ENCODE measurements around the gene HOXC12. TPM values are rescaled to one million over a fixed set of nuclear protein-coding genes. Genes with fewer than 3 reads are reported as not detected.

The HOXC12 gene
- total RNA-seq, 1 donor from 2014 or later: not detected

GRCh38 chr12:53944209-53944608 lies 10.5 kb upstream of the HOXC12 start:
- Mint-ChIP-seq H3K9me3 (no peaks in the 10 kb centered on the region), H3K27ac (ENCODE audit: unreplicated experiment) (no peak overlapping the region), H3K27me3 (ENCODE audit: low read depth) (peaks cover 99% of the 10 kb centered on the region), H3K4me1 (no peaks in the 10 kb centered on the region), H3K36me3 (ENCODE audit: low read depth) (peaks cover 4% of the 10 kb centered on the region), H3K4me3 (no peak overlapping the region)
- TF ChIP-seq CTCF (conservative IDR thresholded peaks at IDR 0.05): no peak
- DNase-seq (ENCODE audit: low read depth, low spot score): no peak

DNA sequence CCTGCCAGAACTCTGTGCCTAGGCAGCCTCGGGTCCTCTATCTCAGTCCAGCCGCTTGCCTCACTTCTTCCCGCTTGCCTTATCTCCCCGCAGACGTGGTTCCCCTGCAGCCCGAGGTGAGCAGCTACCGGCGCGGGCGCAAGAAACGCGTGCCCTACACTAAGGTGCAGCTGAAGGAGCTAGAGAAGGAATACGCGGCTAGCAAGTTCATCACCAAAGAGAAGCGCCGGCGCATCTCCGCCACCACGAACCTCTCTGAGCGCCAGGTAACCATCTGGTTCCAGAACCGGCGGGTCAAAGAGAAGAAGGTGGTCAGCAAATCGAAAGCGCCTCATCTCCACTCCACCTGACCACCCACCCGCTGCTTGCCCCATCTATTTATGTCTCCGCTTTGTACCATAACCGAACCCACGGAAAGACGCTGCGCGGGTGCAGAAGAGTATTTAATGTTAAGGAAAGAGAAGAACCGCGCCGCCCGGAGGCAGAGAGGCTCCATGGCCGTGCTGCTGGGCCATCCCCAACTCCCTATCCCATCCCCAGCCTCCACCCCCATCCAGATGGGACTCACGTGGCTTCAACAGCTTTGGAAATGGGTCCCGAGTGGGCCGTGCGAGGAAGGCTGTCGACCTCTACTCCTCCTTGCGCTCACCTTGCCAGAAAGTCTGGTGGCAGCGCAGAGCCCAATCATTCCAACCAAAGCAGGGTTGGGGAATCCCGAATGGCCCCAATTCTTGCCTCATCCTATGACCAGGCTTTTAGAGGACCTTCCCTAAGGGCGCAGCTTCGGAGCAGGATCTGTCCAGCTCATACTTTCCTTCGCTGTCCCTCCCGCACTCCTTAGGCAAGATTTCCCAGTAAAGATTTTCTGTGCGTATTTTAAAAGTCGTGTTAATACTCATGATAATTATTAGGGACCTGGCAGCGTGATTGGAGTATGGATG lies 9.5 kb upstream of the HOXC12 start:
- Mint-ChIP-seq H3K9me3 (no peaks in the 10 kb centered on the region), H3K27ac (ENCODE audit: unreplicated experiment) (no peak overlapping the region)

GRCh38 chr12:53947743-53948142 lies 7.0 kb upstream of the HOXC12 start:
- DNase-seq (ENCODE audit: low read depth, low spot score): no peak
- Mint-ChIP-seq H3K4me1 (no peaks in the 10 kb centered on the region), H3K27me3 (ENCODE audit: low read depth) (peaks cover 100% of the 10 kb centered on the region), H3K27ac (ENCODE audit: unreplicated experiment) (no peak overlapping the region), H3K9me3 (no peaks in the 10 kb centered on the region), H3K4me3 (no peak overlapping the region), H3K36me3 (ENCODE audit: low read depth) (peaks cover 4% of the 10 kb centered on the region)
- no peak for TF ChIP-seq CTCF (conservative IDR thresholded peaks at IDR 0.05)

More for the DNA sequence above, 9.5 kb upstream of the HOXC12 start:
- H3K4me3 Mint-ChIP-seq: no peak overlapping the region
- DNase-seq (ENCODE audit: low read depth, low spot score): no peak
- H3K4me1 Mint-ChIP-seq: no peaks in the 10 kb centered on the region
- no peak for TF ChIP-seq CTCF (conservative IDR thresholded peaks at IDR 0.05)
- peaks cover 99% of the 10 kb centered on the region for H3K27me3 Mint-ChIP-seq (ENCODE audit: low read depth)
- peaks cover 4% of the 10 kb centered on the region for H3K36me3 Mint-ChIP-seq (ENCODE audit: low read depth)

GRCh38 chr12:53948650-53949593 lies 5.8 kb upstream of the HOXC12 start:
- no peaks in the 10 kb centered on the region for H3K9me3 Mint-ChIP-seq
- DNase-seq (ENCODE audit: low read depth, low spot score): no peak
- H3K36me3 Mint-ChIP-seq (ENCODE audit: low read depth): peaks cover 4% of the 10 kb centered on the region
- TF ChIP-seq CTCF (conservative IDR thresholded peaks at IDR 0.05): no peak
- no peak overlapping the region for H3K4me3 Mint-ChIP-seq
- H3K27me3 Mint-ChIP-seq (ENCODE audit: low read depth): peaks cover 100% of the 10 kb centered on the region
- no peak overlapping the region for H3K27ac Mint-ChIP-seq (ENCODE audit: unreplicated experiment)
- H3K4me1 Mint-ChIP-seq: no peaks in the 10 kb centered on the region

DNA sequence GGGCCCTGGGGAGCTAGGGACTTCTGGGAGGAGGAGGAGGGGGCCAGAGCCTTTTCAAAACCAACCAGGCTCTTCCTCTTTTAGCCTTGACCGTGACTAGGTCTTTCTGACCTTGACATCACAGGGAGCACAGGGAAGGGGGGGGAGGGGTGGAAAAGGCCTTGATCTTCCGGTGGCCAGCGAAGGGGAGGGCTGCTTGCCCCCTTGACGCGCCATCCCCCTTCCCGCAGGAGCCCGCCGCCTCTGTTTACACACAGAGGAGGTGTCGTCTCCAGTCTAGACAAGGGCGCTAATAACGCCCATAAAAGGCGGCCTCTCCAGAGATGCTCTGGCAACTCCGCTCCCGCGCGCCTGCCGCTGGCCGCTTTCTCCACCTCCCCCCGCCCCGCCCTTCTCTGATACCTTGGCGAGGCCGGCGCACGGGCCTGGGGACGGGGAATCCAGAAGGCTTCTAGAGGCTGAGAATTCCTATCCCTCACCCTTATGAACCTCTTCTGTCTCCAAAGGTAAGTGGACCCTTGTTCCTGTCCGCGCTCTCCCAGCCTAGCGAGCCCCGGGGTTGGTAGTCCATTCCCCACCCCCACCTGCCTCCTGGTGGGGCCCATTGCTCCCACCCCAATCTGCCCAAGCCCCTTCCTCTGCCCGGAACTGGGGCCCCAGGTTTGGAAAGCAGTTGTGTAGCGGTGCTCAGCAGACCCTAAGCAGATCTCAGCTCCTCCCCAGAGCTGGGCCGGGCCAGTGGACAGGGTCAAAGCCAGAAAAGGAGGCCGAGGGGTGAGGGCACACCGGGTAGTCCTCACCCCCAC lies 4.9 kb upstream of the HOXC12 start:
- Mint-ChIP-seq H3K4me3 (no peak overlapping the region), H3K36me3 (ENCODE audit: low read depth) (peaks cover 4% of the 10 kb centered on the region), H3K27me3 (ENCODE audit: low read depth) (peaks cover 100% of the 10 kb centered on the region), H3K4me1 (no peaks in the 10 kb centered on the region), H3K9me3 (no peaks in the 10 kb centered on the region), H3K27ac (ENCODE audit: unreplicated experiment) (no peak overlapping the region)
- TF ChIP-seq CTCF (conservative IDR thresholded peaks at IDR 0.05): no peak
- DNase-seq (ENCODE audit: low read depth, low spot score): no peak
